ENCODE measurements around the gene FMO1.
"Not testable (repeated sequence)": the region's sequence is repeated elsewhere in the genome, so short reads cannot be mapped to it uniquely, and the experiment has no call there.

Gene FMO1

GRCh38 chr1:171279678-171280077 lies 31.4 kb downstream of the FMO1 start:
- DNase-seq (ENCODE audit: low read depth) = no peak

- no peak for DNase-seq (ENCODE audit: low read depth)
Observed at GRCh38 chr1:171280599-171280998, 32.3 kb downstream of the FMO1 start.

GRCh38 chr1:171286032-171286705 lies 37.9 kb downstream of the FMO1 start:
- DNase-seq (ENCODE audit: low read depth) = peak; percentile 17

- DNase-seq (ENCODE audit: low read depth) = no peak
Observed at GRCh38 chr1:171290621-171291020, 42.3 kb downstream of the FMO1 start.

- DNase-seq (ENCODE audit: low read depth) = no peak
Observed at GRCh38 chr1:171292799-171293198, 44.5 kb downstream of the FMO1 start.

- DNase-seq (ENCODE audit: low read depth) = not testable (repeated sequence)
Observed at GRCh38 chr1:171295383-171295782, 47.1 kb downstream of the FMO1 start.

- no peak for DNase-seq (ENCODE audit: low read depth)
Observed at GRCh38 chr1:171295821-171296220, 47.5 kb downstream of the FMO1 start.

- DNase-seq (ENCODE audit: low read depth) = no peak
Observed at GRCh38 chr1:171296897-171297296, 48.6 kb downstream of the FMO1 start.

- no peak for DNase-seq (ENCODE audit: low read depth)
Observed at GRCh38 chr1:171298696-171299095, 50.4 kb downstream of the FMO1 start.

- DNase-seq (ENCODE audit: low read depth) = no peak
Observed at GRCh38 chr1:171299342-171299741, 51.0 kb downstream of the FMO1 start.

GRCh38 chr1:171300401-171300800 lies 52.1 kb downstream of the FMO1 start:
- DNase-seq (ENCODE audit: low read depth) = no peak

GRCh38 chr1:171310661-171311087 lies 62.4 kb downstream of the FMO1 start:
- DNase-seq (ENCODE audit: low read depth) = no peak

- DNase-seq (ENCODE audit: low read depth) = no peak
Observed at GRCh38 chr1:171311771-171312558, 63.7 kb downstream of the FMO1 start.

GRCh38 chr1:171313319-171313834 lies 65.1 kb downstream of the FMO1 start:
- DNase-seq (ENCODE audit: low read depth) = no peak

- peak; percentile 97 for DNase-seq (ENCODE audit: low read depth)
Observed at GRCh38 chr1:171313835-171314320, 65.6 kb downstream of the FMO1 start, which contains the start of gene FMO4. TSS of gene FMO4 (plus strand) at chr1:171314183. CDS start at chr1:171319826, 5,643 bp downstream.

GRCh38 chr1:171329251-171329650 lies 81.0 kb downstream of the FMO1 start:
- DNase-seq (ENCODE audit: low read depth) = no peak

- no peak for DNase-seq (ENCODE audit: low read depth)
Observed at GRCh38 chr1:171334024-171334640, 85.8 kb downstream of the FMO1 start.
